GM21786 (cell line): ENCODE data around the gene OPTN.
"Not testable (repeated sequence)": the region's sequence is repeated elsewhere in the genome, so short reads cannot be mapped to it uniquely, and the experiment has no call there.

Source experiments
- ATAC-seq: cut with Tn5 transposase; IDR thresholded peaks from one replicate; pipeline ENCODE4 v1.9.1; 2021; ENCODE audit not compliant: unreplicated experiment

OPTN gene

DNA sequence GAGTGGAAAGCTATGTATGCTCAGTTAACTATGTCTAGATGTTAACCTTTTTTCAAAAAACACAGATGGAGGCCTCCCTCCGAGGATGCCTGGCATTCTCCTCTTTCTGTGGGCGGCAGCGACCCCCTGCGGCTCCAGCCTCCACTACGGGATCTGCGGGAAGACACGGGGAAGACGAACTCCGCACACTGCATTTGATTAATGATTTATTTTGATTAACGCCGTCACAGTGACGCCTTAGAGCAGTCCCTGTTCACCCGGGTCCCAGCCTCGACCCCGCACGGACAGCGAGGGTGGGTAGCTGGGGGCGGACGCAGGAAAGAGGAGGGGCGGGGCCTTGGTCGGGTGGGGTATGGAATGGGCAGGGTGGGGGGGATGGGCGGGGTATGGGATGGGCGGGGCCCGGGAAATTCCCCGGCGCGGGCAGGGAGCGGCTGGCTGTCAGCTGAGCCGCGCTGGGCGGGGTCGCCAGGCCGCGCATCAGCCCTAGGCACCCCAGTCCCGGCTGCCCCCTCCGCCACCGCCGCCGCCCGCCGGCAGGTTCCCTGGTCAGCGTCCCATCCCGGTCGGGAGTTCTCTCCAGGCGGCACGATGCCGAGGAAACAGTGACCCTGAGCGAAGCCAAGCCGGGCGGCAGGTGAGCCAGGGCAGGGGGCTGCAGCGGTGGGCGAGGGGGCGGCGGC is at the start of gene OPTN:
OPTN (plus strand) TSS at position 498 of the 683 bp plus-strand sequence. CDS start 8,960 bp downstream, outside the sequence.
- ATAC-seq: peak; percentile 56

DNA sequence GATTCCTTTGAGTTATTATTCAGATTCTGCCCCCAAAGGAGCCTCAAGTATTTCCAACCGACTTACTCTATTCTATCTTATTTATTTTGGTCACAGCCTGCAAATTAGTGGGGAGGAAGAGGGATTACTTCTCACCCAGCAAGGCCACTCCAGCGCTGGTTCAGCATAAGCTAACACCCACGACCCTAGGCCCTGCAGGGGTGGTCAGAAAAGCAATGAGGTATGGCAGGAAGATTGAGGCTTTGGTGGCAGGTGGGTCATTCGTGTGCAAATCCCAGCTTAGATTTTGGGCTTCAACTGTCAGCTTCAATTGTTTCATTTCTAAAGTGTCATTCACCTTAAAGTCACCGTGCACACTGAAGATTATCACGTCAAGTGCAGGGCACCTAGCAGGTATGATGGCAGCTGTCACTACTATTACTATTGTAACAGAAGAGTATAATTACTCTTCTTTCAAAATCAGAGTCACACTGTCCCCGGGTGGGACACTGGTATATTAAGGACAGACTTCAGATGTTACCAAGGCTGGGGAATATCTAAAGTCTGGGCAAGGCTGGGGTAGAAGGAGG is 48.8 kb upstream of the OPTN start:
- no peak for ATAC-seq

DNA sequence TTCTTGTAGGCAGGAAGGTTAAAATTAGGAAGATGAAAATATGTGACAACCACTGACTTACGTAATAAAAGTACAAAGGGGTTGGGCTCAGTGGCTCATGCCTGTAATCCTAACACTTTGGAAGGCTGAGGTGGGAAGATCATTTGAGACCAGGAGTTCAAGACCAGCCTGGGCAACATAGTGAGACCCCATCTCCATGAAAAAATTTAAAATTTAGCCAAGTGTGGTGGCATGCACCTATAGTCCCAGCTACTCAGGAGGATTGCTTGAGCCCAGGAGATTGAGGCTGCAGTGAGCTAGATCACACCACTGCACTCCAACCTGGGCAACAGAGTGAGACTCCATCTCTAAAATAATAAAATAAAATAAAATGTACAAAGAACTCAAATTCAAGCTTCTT is 46.8 kb upstream of the OPTN start:
- ATAC-seq: not testable (repeated sequence)

DNA sequence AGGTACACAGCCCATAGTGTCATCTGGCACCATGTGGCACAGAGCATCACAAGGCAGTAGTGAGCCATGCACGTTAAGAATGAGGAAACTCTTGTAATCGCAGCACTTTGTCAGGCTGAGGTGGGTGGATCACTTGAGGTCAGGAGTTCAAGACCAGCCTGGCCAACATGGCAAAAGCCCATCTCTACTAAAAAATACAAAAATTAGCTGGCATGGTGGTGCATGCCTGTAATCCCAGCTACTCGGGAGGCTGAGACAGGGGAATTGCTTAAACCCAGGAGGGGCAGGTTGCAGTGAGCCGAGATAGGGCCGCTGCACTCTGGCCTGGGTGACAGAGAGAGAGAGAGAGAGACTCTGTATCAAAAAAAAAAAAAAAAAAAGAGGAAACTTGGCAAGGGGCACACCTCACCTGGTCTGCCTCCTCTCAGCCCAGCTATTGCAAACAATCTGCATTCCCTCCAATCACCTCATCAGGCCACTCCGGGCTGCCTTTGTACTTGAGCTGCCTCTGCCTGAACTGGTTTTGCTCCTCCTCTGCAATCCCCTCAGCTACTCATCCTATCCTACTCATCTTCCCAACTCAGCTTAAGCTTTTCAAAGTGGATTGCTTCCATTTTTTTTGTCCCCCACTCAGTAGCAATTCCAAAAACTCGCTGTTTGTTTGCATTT is 46.0 kb upstream of the OPTN start:
- ATAC-seq: no peak

DNA sequence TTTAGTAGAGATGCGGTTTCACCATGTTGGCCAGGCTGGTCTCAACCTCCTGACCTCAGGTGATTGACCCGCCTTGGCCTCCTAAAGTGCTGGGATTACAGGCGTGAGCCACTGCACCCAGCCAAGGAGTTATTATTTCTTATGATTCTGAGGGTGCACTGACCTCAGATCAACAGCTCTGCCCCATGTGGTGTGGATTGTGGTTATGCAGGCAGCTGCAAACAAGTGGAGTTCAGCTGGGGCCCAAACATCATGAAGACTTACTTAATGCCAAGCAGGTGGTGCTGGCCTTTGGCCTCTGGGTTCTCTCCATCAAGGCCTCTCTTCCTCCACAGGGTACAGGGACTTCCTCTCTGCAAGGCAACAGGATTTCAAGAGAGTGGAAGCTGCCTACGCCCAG is 45.1 kb upstream of the OPTN start:
- no peak for ATAC-seq

DNA sequence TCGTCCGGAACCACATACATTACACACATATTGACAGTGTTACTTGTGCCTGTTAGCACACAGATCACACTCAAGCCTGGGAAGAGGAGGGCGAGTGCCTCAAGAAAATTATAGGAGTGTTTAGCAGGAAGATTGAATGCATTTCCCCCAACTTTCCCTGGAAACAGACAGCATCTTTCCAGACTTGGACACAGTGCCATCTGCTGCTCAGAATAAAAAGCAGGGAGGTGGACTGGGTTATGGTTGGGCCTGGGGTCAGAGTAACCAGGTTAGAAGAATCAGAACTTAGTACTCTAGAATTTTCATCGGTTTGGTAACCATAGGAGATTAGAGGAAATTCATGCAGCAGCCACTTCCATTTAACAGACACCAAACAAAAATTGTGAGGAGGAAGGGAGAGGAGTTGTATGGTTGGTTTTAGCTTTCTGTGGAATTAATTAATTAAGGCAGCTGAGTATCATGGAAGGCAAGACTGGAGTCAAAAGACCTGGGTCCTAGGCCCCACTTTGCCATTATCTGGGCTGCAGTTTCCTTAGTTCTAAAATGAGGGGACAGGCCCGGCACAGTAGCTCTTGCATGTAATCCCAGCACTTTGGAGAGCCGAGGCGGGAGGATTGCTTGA is 43.4 kb upstream of the OPTN start:
- ATAC-seq: no peak

DNA sequence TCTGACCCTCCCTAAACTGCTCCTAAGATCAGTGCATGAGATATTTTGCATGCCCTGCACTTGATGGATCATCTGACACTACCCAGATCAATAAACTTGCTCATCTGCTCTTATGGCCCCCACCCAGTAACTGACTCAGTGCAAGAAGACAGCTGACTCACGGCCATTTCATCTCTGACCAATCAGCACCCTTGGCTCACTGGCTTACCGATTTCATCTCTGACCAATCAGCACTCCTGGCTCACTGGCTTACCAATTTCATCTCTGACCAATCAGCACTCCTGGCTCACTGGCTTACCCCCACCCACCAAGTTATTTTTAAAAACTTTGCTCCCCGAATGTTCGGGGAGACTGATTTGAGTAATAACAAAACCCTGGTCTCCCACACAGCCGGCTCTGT is 37.2 kb upstream of the OPTN start:
- ATAC-seq: no peak

DNA sequence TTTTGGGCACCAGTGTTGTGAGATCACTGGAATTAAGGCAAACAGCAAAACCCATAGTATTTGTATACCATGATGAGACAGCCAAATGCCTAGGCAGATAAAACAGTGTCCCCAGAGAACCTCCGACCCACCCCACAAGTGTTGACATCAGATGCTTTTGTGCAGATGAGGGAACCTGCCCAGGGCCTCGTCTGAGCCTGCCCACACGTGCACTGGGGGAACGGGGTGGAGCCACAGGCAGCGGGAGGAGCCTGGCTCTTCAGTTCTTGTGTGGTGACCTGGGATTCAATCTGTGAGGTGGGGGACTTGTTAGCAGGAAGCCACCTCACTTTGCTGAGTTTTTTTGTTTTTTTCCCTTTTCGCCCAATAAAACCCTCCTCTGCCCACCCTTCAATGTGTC is 33.4 kb upstream of the OPTN start:
- ATAC-seq: no peak

DNA sequence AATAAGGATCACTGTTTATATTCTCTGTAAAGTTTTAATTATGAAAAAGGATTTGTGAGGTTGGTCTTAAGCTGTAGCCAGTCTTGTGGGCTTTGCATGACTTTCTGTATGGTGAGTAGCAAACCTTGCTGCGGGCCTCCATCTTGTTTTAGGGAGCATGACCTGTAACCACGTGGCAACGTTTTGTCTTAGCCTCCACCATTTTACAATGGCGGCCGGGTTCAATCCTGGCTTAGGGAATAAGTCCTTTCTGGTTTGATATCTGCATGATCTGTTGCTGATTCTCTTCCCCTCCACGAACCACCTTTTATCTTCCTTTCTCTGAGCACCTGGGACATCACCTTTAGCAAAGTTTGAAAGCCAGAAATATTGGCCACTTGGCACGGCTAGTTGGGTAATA is 32.5 kb upstream of the OPTN start:
- no peak for ATAC-seq

DNA sequence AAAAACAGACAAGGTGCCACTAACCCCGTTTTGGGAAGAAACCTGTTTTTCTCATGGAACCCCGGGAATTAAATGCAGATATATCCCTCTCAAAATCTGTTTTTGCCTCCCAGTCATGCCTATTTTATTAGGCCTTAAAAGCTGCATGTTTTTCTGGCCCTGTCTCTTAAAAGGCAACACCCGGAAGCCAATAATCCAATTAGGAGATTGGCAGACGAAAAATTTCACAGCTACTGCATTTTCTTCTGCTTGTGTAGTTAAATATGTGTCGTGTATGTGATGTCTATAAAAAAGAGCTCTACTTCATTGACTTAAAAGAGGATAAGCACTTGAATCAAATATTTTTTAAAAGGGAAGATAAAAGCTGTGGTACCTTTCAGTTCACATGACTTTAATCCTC is 31.9 kb upstream of the OPTN start:
- ATAC-seq: no peak

DNA sequence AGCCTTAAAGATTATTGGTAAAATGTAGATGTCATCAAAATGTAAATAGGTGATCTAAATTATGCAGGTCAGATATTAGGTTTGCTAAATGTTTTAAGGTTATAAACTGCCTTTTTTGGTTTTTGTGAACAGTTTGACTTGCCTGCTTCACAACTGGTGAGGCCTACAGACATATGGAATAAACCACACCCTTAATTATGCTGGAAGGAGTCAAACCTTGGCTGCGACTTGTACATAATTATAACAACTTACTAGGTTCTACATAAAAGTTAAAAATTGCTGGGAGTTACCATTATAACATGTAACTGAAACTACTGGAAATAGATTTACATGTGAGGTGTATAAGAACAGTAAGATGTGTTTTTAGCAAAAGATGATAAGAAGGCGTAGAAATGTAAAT is 31.5 kb upstream of the OPTN start:
- ATAC-seq: no peak

DNA sequence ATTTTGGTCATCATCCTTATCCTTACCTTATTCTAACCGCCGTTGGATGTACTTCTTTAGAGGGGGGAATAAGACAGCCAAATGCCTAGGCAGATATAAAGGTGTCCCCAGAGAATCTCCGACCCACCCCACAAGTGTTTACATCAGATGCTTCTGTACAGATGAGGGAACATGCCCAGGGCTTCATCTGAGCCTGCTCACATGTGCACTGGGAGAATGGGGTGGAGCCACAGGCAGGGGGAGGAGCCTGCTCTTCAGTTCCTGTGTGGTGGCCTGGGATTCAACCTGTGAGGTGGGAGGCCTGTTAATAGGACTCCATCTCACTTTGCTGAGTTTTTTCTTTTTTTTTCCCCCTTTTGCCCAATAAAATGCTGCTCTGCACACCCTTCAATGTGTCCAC is 27.6 kb upstream of the OPTN start:
- ATAC-seq: no peak

DNA sequence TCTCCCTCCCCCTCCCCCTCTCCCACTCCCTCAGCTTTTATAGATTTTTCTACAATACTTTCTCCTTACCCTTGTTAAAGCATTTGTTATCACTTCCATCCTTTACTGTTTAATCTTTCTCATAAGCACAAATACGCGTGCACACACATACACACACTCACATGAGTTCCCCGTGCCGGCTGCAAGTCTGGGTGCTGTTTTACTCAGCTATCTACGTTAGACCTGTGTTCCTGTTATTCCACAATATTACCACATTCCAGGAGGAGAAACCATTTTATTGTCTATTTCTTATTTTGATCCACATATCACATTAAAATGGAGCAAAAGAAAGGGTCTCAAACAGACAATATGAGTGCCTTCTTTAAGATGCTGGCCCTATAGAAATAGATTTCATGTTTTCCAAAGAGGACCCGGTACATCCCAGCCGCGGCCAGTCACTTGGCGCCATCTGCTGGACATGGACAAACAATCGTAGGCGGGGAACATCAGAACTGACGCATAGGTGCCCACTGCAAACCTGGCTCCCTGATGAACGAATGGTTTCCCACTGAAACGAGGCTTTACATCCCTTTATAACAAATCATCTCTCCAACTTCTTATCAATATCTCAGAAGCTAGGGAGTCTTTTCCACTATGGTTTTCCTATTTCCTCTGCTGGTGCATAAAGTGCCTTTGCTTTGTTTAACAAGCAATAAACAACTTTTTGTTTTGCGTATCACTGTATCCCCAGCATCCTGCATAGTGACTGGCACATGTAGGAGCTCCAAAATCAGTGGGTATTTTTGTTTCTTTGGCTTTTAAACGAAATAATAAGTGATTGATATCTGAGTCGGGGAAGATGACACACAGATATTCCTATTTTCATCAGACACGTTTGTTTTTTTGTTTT is 25.2 kb upstream of the OPTN start:
- no peak for ATAC-seq

DNA sequence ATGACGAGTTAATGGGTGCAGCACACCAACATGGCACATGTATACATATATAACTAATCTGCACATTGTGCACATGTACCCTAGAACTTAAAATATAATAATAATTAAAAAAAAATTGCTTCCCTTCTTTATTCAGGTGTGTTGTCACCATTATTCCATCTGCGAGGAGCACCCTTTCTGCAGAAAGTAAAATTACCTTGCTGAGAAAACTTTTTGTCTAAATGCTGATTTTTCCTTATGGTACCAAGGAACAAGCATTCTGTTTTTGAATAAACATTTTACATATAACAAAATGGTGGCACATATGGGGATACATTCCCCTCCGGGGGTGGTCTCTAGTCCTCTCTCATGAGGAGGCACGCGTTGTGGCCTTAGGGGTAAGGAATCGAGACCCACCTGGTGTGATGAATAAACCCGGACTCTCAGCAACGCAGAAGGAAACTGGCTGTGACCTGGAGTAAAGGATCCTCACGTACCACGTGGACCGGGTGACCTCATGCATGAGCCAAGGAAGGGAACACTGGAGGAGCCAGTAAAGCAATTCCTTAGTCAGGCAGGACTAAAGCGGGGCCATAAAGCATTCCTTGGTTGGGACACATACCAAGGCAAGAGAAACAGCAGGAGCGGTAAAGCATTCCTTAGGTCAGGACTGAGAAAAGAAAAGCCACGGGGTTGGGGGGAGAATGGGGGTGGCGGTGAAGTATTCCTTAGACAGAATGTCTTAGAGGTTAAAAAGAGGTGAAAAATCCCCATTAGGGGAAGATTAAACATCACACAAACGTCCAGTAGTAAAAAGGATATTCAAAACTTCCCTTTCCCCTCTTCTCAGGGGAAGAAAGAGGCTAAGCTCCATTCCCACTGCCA is 20.8 kb upstream of the OPTN start:
- ATAC-seq: no peak

DNA sequence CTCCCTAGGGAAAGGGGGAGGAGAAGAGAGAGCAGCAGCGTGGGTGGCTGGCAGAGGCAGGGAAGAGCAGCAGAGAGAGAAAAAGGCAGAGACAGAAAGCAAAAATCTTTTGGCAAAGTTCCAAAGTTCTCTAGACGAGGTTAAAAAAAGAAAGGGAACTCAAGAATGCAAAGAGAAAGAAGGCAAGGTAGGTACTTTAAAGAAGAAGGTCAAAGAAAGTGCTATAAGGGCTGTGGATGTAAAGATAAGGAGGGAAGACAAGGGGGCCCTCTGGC is 20.2 kb upstream of the OPTN start:
- ATAC-seq: no peak

DNA sequence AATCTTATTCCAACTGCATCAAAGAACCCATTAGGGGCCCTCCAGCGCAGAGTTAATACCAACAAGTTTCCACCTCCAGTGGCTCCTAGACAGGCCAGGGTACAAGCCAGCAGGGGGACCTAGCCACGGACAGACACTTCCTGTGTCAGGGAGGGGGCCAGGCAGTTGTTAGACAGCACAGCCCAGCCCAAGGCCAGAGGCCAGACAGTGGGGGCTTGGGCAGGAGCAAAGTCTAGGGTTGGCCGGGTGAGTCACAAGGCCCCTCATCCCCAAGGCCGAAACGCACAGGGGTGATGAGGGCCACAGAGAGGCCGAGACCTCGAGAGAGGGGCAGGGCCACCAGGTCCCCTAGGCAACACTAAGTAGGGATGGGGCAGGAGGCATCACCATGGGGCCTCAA is 19.3 kb upstream of the OPTN start:
- no peak for ATAC-seq

DNA sequence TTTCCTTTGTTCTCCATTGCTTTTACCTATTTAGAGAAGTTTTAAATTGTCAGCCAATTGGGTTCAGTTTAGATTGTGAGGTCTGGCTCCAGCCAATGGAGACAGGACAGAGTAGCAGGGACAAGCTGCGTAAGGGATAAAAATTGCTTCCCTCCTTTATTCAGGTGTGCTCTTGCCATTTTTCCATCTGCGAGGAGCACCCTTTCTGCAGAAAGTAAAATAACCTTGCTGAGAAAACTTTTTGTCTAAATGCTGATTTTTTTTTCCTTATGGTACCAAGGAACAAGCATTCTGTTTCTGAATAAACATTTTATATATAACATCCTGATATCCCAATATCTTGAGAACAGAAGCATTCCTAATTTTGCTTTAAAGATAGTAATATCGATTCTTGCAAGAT is 16.3 kb upstream of the OPTN start:
- not testable (repeated sequence) for ATAC-seq

DNA sequence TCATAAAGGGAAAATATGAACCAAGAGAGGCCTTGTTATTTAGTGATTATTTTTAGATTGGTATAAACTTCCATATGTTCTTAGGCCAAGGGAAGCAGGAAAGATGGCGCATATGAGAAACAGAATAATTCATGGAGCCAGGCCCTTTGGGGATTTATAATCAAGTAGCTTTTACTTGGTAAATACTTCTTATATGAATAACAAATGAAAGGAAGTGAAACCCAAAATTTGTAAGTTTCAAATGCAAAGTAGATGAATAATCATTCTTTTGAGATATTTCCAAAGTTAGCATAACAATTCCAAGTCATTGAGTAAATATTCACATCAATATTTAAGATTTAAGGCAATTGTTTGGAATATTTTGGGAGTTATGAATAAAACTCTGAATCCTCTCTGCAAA is 13.9 kb upstream of the OPTN start:
- ATAC-seq: no peak

DNA sequence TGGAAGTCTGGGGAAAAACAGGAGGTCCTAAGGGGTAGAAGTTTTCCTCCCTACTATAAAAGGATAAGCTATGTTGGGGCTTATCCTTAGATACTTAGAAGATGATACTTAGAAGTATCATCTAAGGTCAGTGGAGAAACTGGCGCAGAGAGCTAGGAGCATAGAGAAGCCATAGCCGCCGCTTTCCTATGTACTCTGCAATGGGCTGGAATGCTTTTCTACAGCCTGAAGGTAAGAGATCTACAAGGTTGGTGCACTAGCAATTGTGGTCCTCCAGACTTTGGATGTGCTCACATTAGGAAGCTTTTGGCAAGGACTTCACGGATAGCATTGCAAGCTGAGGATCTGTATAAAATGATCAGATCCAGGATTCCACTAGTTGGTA is 12.4 kb upstream of the OPTN start:
- ATAC-seq: no peak

DNA sequence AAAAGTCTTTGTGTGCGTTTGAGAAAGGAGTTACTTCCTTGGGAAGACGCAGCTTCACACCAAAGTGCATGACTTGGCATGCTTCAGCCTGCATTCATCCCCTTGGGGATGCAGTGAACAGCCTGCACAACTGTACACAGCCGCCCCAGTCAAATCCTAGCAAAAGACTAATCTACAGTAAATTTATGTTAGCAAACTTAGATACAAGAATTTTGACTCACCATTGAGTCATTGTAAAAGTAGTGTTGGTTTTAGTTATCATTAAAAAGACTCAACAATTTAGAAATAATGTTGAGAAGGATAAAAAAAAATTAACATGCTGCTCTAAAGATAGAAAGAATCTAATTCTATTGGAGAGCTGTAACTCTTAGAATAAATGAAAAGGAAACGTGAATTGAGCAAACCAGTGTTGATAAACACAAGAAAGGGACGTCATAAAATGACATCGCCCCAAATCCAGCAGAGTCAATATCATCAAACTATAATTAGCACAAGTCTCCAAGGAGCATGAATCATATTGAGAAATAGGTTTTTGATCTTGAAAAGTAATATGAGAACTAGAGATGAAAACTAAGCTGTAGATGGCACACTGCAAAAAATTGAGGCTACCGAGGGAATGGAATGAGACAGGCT is 11.9 kb upstream of the OPTN start:
- ATAC-seq: no peak
